ENCODE measurements around the gene CADPS2.

Gene CADPS2

GRCh38 chr7:122755696-122756095 is 130.6 kb downstream of the CADPS2 start:
- Histone ChIP-seq H4K91ac (ENCODE audit: low read depth, low read length, poor library complexity) (no peak overlapping the region), H2BK15ac (ENCODE audit: low read length) (no peak overlapping the region), H3K27ac (replicated peaks; ENCODE audit: low read length) (no peak overlapping the region), H3K27me3 (ENCODE audit: control insufficient read depth in 3 of 3, insufficient read depth in 3 of 3, low read depth in 1 of 3, low read length in 3 of 3) (peaks cover 0 to 2% (median 0%) of the 10 kb centered on the region in 3 experiments), H2AFZ (ENCODE audit: low read length) (no peak overlapping the region), H3K14ac (ENCODE audit: low read length) (no peak overlapping the region), H2BK120ac (ENCODE audit: low read depth, low read length) (no peak overlapping the region), H3K4me1 (ENCODE audit: control insufficient read depth in 2 of 2, insufficient read depth in 1 of 2, low read depth in 1 of 2, low read length in 2 of 2) (peaks cover 0 to 2% of the 10 kb centered on the region in 2 donors), H3K9me3 (replicated peaks in 1 of 2; ENCODE audit: control insufficient read depth in 2 of 2, insufficient read depth in 1 of 2, low read depth in 1 of 2, low read length in 2 of 2) (no peaks in the 10 kb centered on the region), H3K36me3 (replicated peaks in 1 of 2; ENCODE audit: control insufficient read depth in 2 of 2, insufficient read depth in 2 of 2, low read length in 2 of 2) (no peaks in the 10 kb centered on the region), H3K79me1 (ENCODE audit: low read depth, low read length) (no peaks in the 10 kb centered on the region), H3K23ac (ENCODE audit: low read depth, low read length, poor library complexity) (no peak overlapping the region), H2BK12ac (ENCODE audit: low read length) (no peak overlapping the region), H3K4me3 (ENCODE audit: low read length in 2 of 2) (no peak overlapping the region), H3K4me2 (ENCODE audit: insufficient read depth, low read length, poor library complexity, severe bottlenecking) (no peak overlapping the region), H3K18ac (ENCODE audit: low read length) (no peak overlapping the region), H2BK5ac (ENCODE audit: low read length) (no peak overlapping the region), H3K9ac (ENCODE audit: low read depth, low read length, poor library complexity) (no peak overlapping the region), H4K8ac (ENCODE audit: low read depth, low read length) (no peak overlapping the region), H2AK5ac (ENCODE audit: low read depth, low read length) (no peak overlapping the region), H3K4ac (ENCODE audit: low read length) (no peak overlapping the region)
- no peak for DNase-seq (ENCODE audit: low spot score)
- WGBS, 2 donors (ENCODE audit: extremely low coverage in 2 of 2, insufficient read length in 2 of 2, insufficient replicate concordance in 1 of 2) = no CpG with 5 or more reads among the region's 2 CpGs

GRCh38 chr7:122752583-122752982 is 133.7 kb downstream of the CADPS2 start:
- WGBS, 2 donors (ENCODE audit: extremely low coverage in 2 of 2, insufficient read length in 2 of 2, insufficient replicate concordance in 1 of 2) = no CpG with 5 or more reads among the region's 3 CpGs
- H3K18ac ChIP-seq (ENCODE audit: low read length) = no peak overlapping the region
- no peak overlapping the region for H3K4ac ChIP-seq (ENCODE audit: low read length)
- H3K36me3 ChIP-seq (replicated peaks in 1 of 2; ENCODE audit: control insufficient read depth in 2 of 2, insufficient read depth in 2 of 2, low read length in 2 of 2) = no peaks in the 10 kb centered on the region
- H2BK12ac ChIP-seq (ENCODE audit: low read length) = no peak overlapping the region
- no peak overlapping the region for H2AFZ ChIP-seq (ENCODE audit: low read length)
- no peaks in the 10 kb centered on the region for H3K9me3 ChIP-seq (replicated peaks in 1 of 2; ENCODE audit: control insufficient read depth in 2 of 2, insufficient read depth in 1 of 2, low read depth in 1 of 2, low read length in 2 of 2)
- no peak overlapping the region for H3K4me3 ChIP-seq (ENCODE audit: low read length in 2 of 2)
- H3K9ac ChIP-seq (ENCODE audit: low read depth, low read length, poor library complexity) = no peak overlapping the region
- H2AK5ac ChIP-seq (ENCODE audit: low read depth, low read length) = no peak overlapping the region
- H4K91ac ChIP-seq (ENCODE audit: low read depth, low read length, poor library complexity) = no peak overlapping the region
- no peak overlapping the region for H2BK5ac ChIP-seq (ENCODE audit: low read length)
- no peak overlapping the region for H2BK15ac ChIP-seq (ENCODE audit: low read length)
- H4K8ac ChIP-seq (ENCODE audit: low read depth, low read length) = no peak overlapping the region
- no peak for DNase-seq (ENCODE audit: low spot score)
- no peak overlapping the region for H3K14ac ChIP-seq (ENCODE audit: low read length)
- H3K79me1 ChIP-seq (ENCODE audit: low read depth, low read length) = no peaks in the 10 kb centered on the region
- no peak overlapping the region for H3K27ac ChIP-seq (replicated peaks; ENCODE audit: low read length)
- H3K4me2 ChIP-seq (ENCODE audit: insufficient read depth, low read length, poor library complexity, severe bottlenecking) = no peak overlapping the region
- H3K4me1 ChIP-seq (ENCODE audit: control insufficient read depth in 2 of 2, insufficient read depth in 1 of 2, low read depth in 1 of 2, low read length in 2 of 2) = peaks cover 2 to 5% of the 10 kb centered on the region in 2 donors
- no peak overlapping the region for H3K23ac ChIP-seq (ENCODE audit: low read depth, low read length, poor library complexity)
- H2BK120ac ChIP-seq (ENCODE audit: low read depth, low read length) = no peak overlapping the region
- peaks cover 0 to 2% (median 0%) of the 10 kb centered on the region in 3 experiments for H3K27me3 ChIP-seq (ENCODE audit: control insufficient read depth in 3 of 3, insufficient read depth in 3 of 3, low read depth in 1 of 3, low read length in 3 of 3)

GRCh38 chr7:122750389-122750788 is 135.9 kb downstream of the CADPS2 start:
- Histone ChIP-seq H3K4ac (ENCODE audit: low read length) (no peak overlapping the region), H3K4me3 (ENCODE audit: low read length in 2 of 2) (no peak overlapping the region), H2BK120ac (ENCODE audit: low read depth, low read length) (no peak overlapping the region), H3K4me2 (ENCODE audit: insufficient read depth, low read length, poor library complexity, severe bottlenecking) (no peak overlapping the region), H3K9ac (ENCODE audit: low read depth, low read length, poor library complexity) (no peak overlapping the region), H3K36me3 (replicated peaks in 1 of 2; ENCODE audit: control insufficient read depth in 2 of 2, insufficient read depth in 2 of 2, low read length in 2 of 2) (no peaks in the 10 kb centered on the region), H3K18ac (ENCODE audit: low read length) (no peak overlapping the region), H2BK5ac (ENCODE audit: low read length) (no peak overlapping the region), H3K79me1 (ENCODE audit: low read depth, low read length) (no peaks in the 10 kb centered on the region), H3K9me3 (replicated peaks in 1 of 2; ENCODE audit: control insufficient read depth in 2 of 2, insufficient read depth in 1 of 2, low read depth in 1 of 2, low read length in 2 of 2) (no peaks in the 10 kb centered on the region), H3K27me3 (ENCODE audit: control insufficient read depth in 3 of 3, insufficient read depth in 3 of 3, low read depth in 1 of 3, low read length in 3 of 3) (peaks cover 0 to 2% (median 0%) of the 10 kb centered on the region in 3 experiments), H4K8ac (ENCODE audit: low read depth, low read length) (no peak overlapping the region), H3K4me1 (ENCODE audit: control insufficient read depth in 2 of 2, insufficient read depth in 1 of 2, low read depth in 1 of 2, low read length in 2 of 2) (peaks cover 2 to 10% of the 10 kb centered on the region in 2 donors), H4K91ac (ENCODE audit: low read depth, low read length, poor library complexity) (no peak overlapping the region), H3K23ac (ENCODE audit: low read depth, low read length, poor library complexity) (no peak overlapping the region), H2AFZ (ENCODE audit: low read length) (no peak overlapping the region), H3K27ac (replicated peaks; ENCODE audit: low read length) (no peak overlapping the region), H2AK5ac (ENCODE audit: low read depth, low read length) (no peak overlapping the region), H2BK12ac (ENCODE audit: low read length) (no peak overlapping the region), H2BK15ac (ENCODE audit: low read length) (no peak overlapping the region), H3K14ac (ENCODE audit: low read length) (no peak overlapping the region)
- WGBS, 2 donors (ENCODE audit: extremely low coverage in 2 of 2, insufficient read length in 2 of 2, insufficient replicate concordance in 1 of 2) = no CpG with 5 or more reads among the region's 2 CpGs
- DNase-seq (ENCODE audit: low spot score) = peak; percentile 8

GRCh38 chr7:122748195-122748594 is 138.1 kb downstream of the CADPS2 start:
- no peak overlapping the region for H2AK5ac ChIP-seq (ENCODE audit: low read depth, low read length)
- no CpG with 5 or more reads among the region's 2 CpGs for WGBS, 2 donors (ENCODE audit: extremely low coverage in 2 of 2, insufficient read length in 2 of 2, insufficient replicate concordance in 1 of 2)
- peak overlapping the region; percentile 84 for H2BK12ac ChIP-seq (ENCODE audit: low read length)
- H3K9ac ChIP-seq (ENCODE audit: low read depth, low read length, poor library complexity) = no peak overlapping the region
- H3K36me3 ChIP-seq (replicated peaks in 1 of 2; ENCODE audit: control insufficient read depth in 2 of 2, insufficient read depth in 2 of 2, low read length in 2 of 2) = no peaks in the 10 kb centered on the region
- H2BK120ac ChIP-seq (ENCODE audit: low read depth, low read length) = no peak overlapping the region
- no peak overlapping the region for H2BK5ac ChIP-seq (ENCODE audit: low read length)
- H3K4me3 ChIP-seq (ENCODE audit: low read length in 2 of 2) = no peak overlapping the region
- DNase-seq (ENCODE audit: low spot score) = no peak
- H3K4ac ChIP-seq (ENCODE audit: low read length) = no peak overlapping the region
- H3K9me3 ChIP-seq (replicated peaks in 1 of 2; ENCODE audit: control insufficient read depth in 2 of 2, insufficient read depth in 1 of 2, low read depth in 1 of 2, low read length in 2 of 2) = no peaks in the 10 kb centered on the region
- H3K4me1 ChIP-seq (ENCODE audit: control insufficient read depth in 2 of 2, insufficient read depth in 1 of 2, low read depth in 1 of 2, low read length in 2 of 2) = peaks cover 5 to 12% of the 10 kb centered on the region in 2 donors
- H2BK15ac ChIP-seq (ENCODE audit: low read length) = no peak overlapping the region
- H4K91ac ChIP-seq (ENCODE audit: low read depth, low read length, poor library complexity) = no peak overlapping the region
- H2AFZ ChIP-seq (ENCODE audit: low read length) = no peak overlapping the region
- H3K79me1 ChIP-seq (ENCODE audit: low read depth, low read length) = no peaks in the 10 kb centered on the region
- H4K8ac ChIP-seq (ENCODE audit: low read depth, low read length) = no peak overlapping the region
- H3K18ac ChIP-seq (ENCODE audit: low read length) = no peak overlapping the region
- no peak overlapping the region for H3K27ac ChIP-seq (replicated peaks; ENCODE audit: low read length)
- peaks cover 0 to 2% (median 0%) of the 10 kb centered on the region in 3 experiments for H3K27me3 ChIP-seq (ENCODE audit: control insufficient read depth in 3 of 3, insufficient read depth in 3 of 3, low read depth in 1 of 3, low read length in 3 of 3)
- no peak overlapping the region for H3K14ac ChIP-seq (ENCODE audit: low read length)
- no peak overlapping the region for H3K4me2 ChIP-seq (ENCODE audit: insufficient read depth, low read length, poor library complexity, severe bottlenecking)
- H3K23ac ChIP-seq (ENCODE audit: low read depth, low read length, poor library complexity) = no peak overlapping the region
